Progenitor cell of endocrine pancreas (in vitro differentiated cells): ENCODE measurements around the gene WWP2. TPM values are rescaled to one million over a fixed set of nuclear protein-coding genes. Genes with fewer than 3 reads are reported as not detected.

Experiments
- DNase-seq: peaks from one replicate; pipeline ENCODE4 v3.0.0; 2021; ENCODE audit warnings: low spot score; ENCODE audit not compliant: unreplicated experiment
- H3K27ac Mint-ChIP-seq: 2 replicates; pipeline ENCODE4 v1.8.0; 2021; ENCODE audit warnings: mild to moderate bottlenecking, moderate library complexity, mixed read lengths
- H3K27me3 Mint-ChIP-seq: 2 replicates; pipeline ENCODE4 v1.8.0; 2021; ENCODE audit warnings: mixed read lengths
- H3K36me3 Mint-ChIP-seq: 2 replicates; pipeline ENCODE4 v1.8.0; 2022; ENCODE audit warnings: mixed read lengths; ENCODE audit not compliant: insufficient read depth
- H3K4me1 Mint-ChIP-seq: 2 replicates; pipeline ENCODE4 v1.8.0; 2021; ENCODE audit warnings: low read depth, mixed read lengths
- H3K4me3 Mint-ChIP-seq: 2 replicates; pipeline ENCODE4 v1.8.0; 2021; ENCODE audit warnings: low read depth, mild to moderate bottlenecking, moderate library complexity, mixed read lengths
- H3K9me3 Mint-ChIP-seq: 2 replicates; pipeline ENCODE4 v1.8.0; 2021; ENCODE audit warnings: low read depth, mixed read lengths
- total RNA-seq: library from RNA; stranded (reverse); gene quantifications from 2 replicates; pipeline ENCODE4 v1.2.1, GENCODE V29; 2021
- TF ChIP-seq, protein P1 (sequence below): fragments of 200-600 bp; sonication (generic); IDR thresholded peaks from one replicate; pipeline ENCODE4 v1.5.0; 2021; ENCODE audit warnings: antibody characterized with exemption, mild to moderate bottlenecking; ENCODE audit not compliant: unreplicated experiment

Gene WWP2
- total RNA-seq, 1 donor from 2014 or later = 62.3 TPM

DNA sequence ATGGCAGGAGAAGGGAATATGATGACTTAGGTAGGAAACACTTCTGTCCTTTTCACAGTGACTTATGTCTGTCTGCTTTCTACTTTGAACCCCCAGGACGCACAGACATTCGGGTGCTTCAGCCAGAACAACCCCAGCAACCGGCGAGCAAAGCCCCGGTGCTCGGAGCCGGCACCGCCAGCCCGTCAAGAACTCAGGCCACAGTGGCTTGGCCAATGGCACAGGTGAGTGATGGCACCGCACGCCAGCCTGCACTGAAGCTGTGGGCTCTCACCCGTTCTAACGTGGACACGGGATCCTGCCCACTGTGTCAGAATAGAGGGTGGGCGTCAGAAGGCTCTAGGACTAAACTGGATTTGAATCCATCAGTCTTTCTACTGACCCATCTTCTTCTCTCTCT is 109.6 kb downstream of the WWP2 start:
- no peaks in the 10 kb centered on the region for H3K4me1 Mint-ChIP-seq
- H3K27me3 Mint-ChIP-seq = no peaks in the 10 kb centered on the region
- H3K36me3 Mint-ChIP-seq = peaks cover 24% of the 10 kb centered on the region
- no peak overlapping the region for H3K4me3 Mint-ChIP-seq
- H3K27ac Mint-ChIP-seq = no peak overlapping the region
- H3K9me3 Mint-ChIP-seq = peaks cover 2% of the 10 kb centered on the region
- TF ChIP-seq, protein P1, sequence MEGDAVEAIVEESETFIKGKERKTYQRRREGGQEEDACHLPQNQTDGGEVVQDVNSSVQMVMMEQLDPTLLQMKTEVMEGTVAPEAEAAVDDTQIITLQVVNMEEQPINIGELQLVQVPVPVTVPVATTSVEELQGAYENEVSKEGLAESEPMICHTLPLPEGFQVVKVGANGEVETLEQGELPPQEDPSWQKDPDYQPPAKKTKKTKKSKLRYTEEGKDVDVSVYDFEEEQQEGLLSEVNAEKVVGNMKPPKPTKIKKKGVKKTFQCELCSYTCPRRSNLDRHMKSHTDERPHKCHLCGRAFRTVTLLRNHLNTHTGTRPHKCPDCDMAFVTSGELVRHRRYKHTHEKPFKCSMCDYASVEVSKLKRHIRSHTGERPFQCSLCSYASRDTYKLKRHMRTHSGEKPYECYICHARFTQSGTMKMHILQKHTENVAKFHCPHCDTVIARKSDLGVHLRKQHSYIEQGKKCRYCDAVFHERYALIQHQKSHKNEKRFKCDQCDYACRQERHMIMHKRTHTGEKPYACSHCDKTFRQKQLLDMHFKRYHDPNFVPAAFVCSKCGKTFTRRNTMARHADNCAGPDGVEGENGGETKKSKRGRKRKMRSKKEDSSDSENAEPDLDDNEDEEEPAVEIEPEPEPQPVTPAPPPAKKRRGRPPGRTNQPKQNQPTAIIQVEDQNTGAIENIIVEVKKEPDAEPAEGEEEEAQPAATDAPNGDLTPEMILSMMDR = no peak
- no peak for DNase-seq

DNA sequence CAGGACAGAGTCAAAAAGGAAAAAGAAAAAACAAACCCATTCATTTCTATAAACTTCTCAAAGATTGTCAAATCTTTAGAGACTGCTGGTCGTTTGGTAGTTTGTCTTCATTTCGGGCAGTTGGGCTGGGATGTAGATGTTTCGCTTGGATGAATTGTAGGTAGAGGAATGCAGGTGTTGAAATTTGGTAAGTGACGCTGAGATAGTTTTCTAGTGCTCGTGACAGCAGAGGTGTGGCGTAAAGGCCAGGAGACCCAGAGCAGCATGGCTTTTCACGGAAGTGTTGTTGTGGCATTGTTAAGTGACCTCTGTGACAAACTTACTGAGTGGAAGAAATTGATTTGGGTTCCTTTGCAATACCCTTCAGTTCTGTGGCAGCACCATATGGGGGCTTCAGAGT is 110.8 kb downstream of the WWP2 start:
- no peak for DNase-seq
- no peaks in the 10 kb centered on the region for H3K27me3 Mint-ChIP-seq
- peaks cover 33% of the 10 kb centered on the region for H3K36me3 Mint-ChIP-seq
- H3K27ac Mint-ChIP-seq = no peak overlapping the region
- TF ChIP-seq, protein P1 = no peak
- peaks cover 8% of the 10 kb centered on the region for H3K9me3 Mint-ChIP-seq
- H3K4me1 Mint-ChIP-seq = no peaks in the 10 kb centered on the region
- H3K4me3 Mint-ChIP-seq = no peak overlapping the region

DNA sequence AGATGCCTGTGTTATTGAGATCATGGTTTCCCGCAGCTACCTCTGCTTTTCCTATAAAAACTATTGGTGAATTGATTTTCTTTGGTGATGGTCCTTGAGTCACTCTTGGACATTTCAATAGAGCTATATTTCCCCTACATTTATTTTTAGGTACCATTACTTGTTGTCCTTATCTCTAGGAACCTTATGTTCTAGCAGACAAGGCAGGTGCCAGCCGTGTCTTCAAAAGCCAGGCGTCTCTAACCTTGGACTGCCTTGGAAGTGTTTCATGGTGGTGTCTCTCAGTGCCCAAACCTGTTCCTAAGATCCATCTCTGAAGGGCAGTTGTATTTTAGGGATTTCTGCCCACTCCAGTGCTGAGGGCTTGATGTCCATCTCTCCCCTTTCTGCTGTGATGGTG is 111.7 kb downstream of the WWP2 start:
- no peak overlapping the region for H3K4me3 Mint-ChIP-seq
- no peaks in the 10 kb centered on the region for H3K4me1 Mint-ChIP-seq
- H3K27me3 Mint-ChIP-seq = no peaks in the 10 kb centered on the region
- TF ChIP-seq, protein P1 = no peak
- peaks cover 8% of the 10 kb centered on the region for H3K9me3 Mint-ChIP-seq
- no peak overlapping the region for H3K27ac Mint-ChIP-seq
- no peak for DNase-seq
- H3K36me3 Mint-ChIP-seq = peaks cover 35% of the 10 kb centered on the region

DNA sequence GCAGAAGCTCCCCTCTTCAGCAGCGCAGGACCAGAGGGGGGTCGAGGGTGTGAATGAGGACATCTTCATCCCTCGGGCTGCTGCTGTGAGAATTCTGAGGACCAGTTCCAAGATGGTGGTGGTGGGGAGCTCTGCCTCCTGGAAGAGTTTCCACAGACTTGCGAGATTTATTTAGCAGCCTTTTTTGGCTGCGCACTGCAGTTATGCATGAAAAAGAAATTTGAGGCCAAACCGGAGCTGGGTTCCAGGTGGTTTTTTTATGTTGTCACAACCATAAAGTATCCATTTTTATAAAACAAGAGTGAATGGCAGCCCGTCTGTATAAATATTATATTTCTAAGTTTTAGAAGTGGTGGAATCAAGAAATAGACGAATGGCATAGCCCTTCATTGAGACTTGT is 112.1 kb downstream of the WWP2 start:
- H3K4me1 Mint-ChIP-seq = no peaks in the 10 kb centered on the region
- no peak overlapping the region for H3K27ac Mint-ChIP-seq
- H3K27me3 Mint-ChIP-seq = no peaks in the 10 kb centered on the region
- H3K9me3 Mint-ChIP-seq = peaks cover 10% of the 10 kb centered on the region
- no peak overlapping the region for H3K4me3 Mint-ChIP-seq
- H3K36me3 Mint-ChIP-seq = peaks cover 39% of the 10 kb centered on the region
- DNase-seq = no peak
- TF ChIP-seq, protein P1 = no peak

DNA sequence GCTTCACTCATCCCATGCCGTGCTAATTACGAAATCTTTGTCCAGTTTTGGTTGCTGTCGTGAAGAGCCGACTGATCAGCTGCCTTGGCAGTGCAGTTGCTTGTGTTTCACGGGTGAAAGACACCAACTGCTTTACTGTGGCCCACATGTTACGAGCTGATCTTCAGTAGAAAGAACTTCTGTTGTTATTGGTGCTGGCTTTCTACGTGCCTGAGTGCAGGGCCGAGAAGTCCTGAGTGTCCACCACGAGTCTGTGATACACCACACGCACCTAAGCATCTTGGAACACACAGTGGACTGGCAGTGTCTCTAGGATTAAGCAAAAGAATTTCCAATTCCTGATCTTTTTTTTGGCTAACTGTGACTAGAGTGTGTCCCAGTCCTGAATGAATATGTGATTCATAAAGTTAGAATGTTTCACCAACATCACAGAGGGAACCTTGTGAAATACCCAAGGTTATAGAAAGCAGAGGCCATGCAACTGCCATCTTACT is 118.6 kb downstream of the WWP2 start:
- Mint-ChIP-seq H3K9me3 (peaks cover 12% of the 10 kb centered on the region), H3K36me3 (peaks cover 35% of the 10 kb centered on the region), H3K4me3 (no peak overlapping the region), H3K4me1 (peaks cover 4% of the 10 kb centered on the region), H3K27ac (no peak overlapping the region), H3K27me3 (no peaks in the 10 kb centered on the region)
- no peak for DNase-seq
- TF ChIP-seq, protein P1 = no peak
